SU-DHL-6 (cell line): ENCODE measurements around the gene OTX1.

ENCODE experiments used
- H2AFZ ChIP-seq: fragments of 200-600 bp; sonication (generic); 2 replicates; pipeline ENCODE4 v1.6.1; 2014; ENCODE audit warnings: low read depth, mild to moderate bottlenecking, moderate library complexity, mixed read lengths, antibody characterized with exemption, low read length; ENCODE audit not compliant: severe bottlenecking
- H3F3A ChIP-seq: fragments of 200-600 bp; shearing (Covaris generic); 2 replicates; pipeline ENCODE4 v1.6.0; 2016; ENCODE audit warnings: antibody characterized with exemption, mild to moderate bottlenecking; ENCODE audit not compliant: insufficient read depth
- H3K27ac ChIP-seq: fragments of 200-600 bp; sonication (generic); 2 replicates; pipeline ENCODE4 v1.5.1; 2016; ENCODE audit warnings: low read depth, mild to moderate bottlenecking, low read length, moderate library complexity, mixed read lengths
- H3K27me3 ChIP-seq: fragments of 200-600 bp; sonication (generic), shearing (Covaris generic); 2 replicates; pipeline ENCODE4 v1.6.0; 2014; ENCODE audit warnings: mild to moderate bottlenecking, low read length
- H3K36me3 ChIP-seq: fragments of 200-600 bp; sonication (generic); 2 replicates; pipeline ENCODE4 v1.6.1; 2014; ENCODE audit warnings: mild to moderate bottlenecking, low read length, mixed read lengths
- H3K4me2 ChIP-seq: fragments of 300-600, 200-600 bp; shearing (Covaris generic), sonication (generic); 2 replicates; pipeline ENCODE4 v1.6.0; 2014; ENCODE audit warnings: low read length, low read depth, mild to moderate bottlenecking; ENCODE audit not compliant: poor library complexity, severe bottlenecking
- H3K4me3 ChIP-seq: fragments of 200-600 bp; sonication (generic); 2 replicates; pipeline ENCODE4 v1.5.1; 2014; ENCODE audit warnings: antibody characterized with exemption, low read length, mild to moderate bottlenecking, mixed read lengths; ENCODE audit not compliant: insufficient read depth, poor library complexity, severe bottlenecking
- H3K79me2 ChIP-seq: fragments of 200-600 bp; sonication (generic); 2 replicates; pipeline ENCODE4 v1.6.1; 2014; ENCODE audit warnings: mild to moderate bottlenecking, low read length, moderate library complexity; ENCODE audit not compliant: insufficient read depth
- H3K9ac ChIP-seq: fragments of 200-600 bp; sonication (generic); 2 replicates; pipeline ENCODE4 v1.7.0; 2014; ENCODE audit warnings: mild to moderate bottlenecking, low read length
- H3K9me2 ChIP-seq: fragments of 200-600 bp; sonication (generic); replicated peaks from 2 replicates; pipeline ENCODE4 v1.6.1; 2014; ENCODE audit warnings: low read length; ENCODE audit not compliant: insufficient read depth
- H3K9me3 ChIP-seq: fragments of 200-600 bp; sonication (generic); 2 replicates; pipeline ENCODE4 v1.6.1; 2014; ENCODE audit warnings: low read length, mixed read lengths; ENCODE audit not compliant: insufficient read depth
- H4K20me1 ChIP-seq: fragments of 200-600 bp; sonication (generic); 2 replicates; pipeline ENCODE4 v1.6.1; 2014; ENCODE audit warnings: low read depth, mild to moderate bottlenecking, antibody characterized with exemption, low read length, moderate library complexity, mixed read lengths
- EZH2phosphoT487 ChIP-seq: fragments of 200-600 bp; sonication (generic), shearing (Covaris generic); conservative IDR thresholded peaks from 2 replicates; pipeline ENCODE4 v1.6.1; 2018; ENCODE audit warnings: mild to moderate bottlenecking, antibody characterized with exemption, low read length, moderate library complexity, mixed read lengths
- TF ChIP-seq, protein P1 (sequence below): fragments of 200-600 bp; sonication (generic); IDR thresholded peaks from one replicate; pipeline ENCODE4 v1.5.1; 2017; ENCODE audit warnings: antibody characterized with exemption, mild to moderate bottlenecking, low read length, moderate library complexity; ENCODE audit not compliant: insufficient read depth, poor library complexity, severe bottlenecking

OTX1 gene

DNA sequence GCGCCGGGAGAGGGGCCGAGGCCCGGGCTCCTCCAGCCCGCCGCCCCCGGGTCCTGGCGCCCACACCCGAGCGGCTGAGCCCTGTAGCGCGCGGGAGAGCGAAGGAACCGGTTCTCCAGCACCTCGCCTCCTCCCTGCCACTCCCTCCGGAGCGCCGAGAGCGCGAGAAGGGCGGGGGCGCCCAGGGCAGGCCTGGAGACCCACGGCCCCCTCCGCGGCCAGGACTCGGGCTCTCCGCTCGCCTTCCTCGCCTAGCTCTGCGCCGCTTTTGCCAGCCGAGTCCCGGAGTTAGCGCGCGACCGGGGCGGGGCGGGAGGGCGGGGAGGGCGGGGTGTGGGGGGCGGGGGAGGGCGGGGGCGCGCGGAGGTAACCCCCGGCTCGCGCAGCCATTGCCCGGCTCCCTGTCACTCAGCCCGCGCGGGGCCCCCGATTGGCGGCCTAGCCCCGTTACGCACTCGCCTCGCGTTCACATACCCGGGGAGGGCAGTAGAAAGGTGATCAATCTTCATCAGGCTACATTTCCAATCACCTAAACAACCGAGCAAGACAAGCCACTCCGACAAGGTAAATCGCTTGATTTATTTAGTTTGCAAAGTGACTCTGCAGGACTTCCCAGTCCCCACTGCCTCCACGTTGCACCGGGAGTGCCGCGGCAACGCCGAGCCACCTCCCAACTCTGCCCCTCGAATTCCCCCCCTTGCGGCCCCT is at the start of gene OTX1:
OTX1 (plus strand) TSS at position 497 of the 708 bp plus-strand sequence. CDS start 2,161 bp downstream, outside the sequence.
- Histone ChIP-seq H3K9me3 (no peaks in the 10 kb centered on the region), H3K27me3 (no peaks in the 10 kb centered on the region), H4K20me1 (no peaks in the 10 kb centered on the region), H3K4me2 (peak within 1 kb of the TSS; percentile 70), H3K9me2 (no peaks in the 10 kb centered on the region), H3K36me3 (no peaks in the 10 kb centered on the region), H3K4me3 (peak within 1 kb of the TSS; percentile 82), H3K27ac (peak within 1 kb of the TSS; percentile 58), H3K79me2 (no peaks in the 10 kb centered on the region; the same call in 1 of the 2 replicates), H3K9ac (peak within 1 kb of the TSS; percentile 73), H3F3A (no peaks in the 10 kb centered on the region), H2AFZ (peak within 1 kb of the TSS; percentile 94)
- TF ChIP-seq, protein P1, sequence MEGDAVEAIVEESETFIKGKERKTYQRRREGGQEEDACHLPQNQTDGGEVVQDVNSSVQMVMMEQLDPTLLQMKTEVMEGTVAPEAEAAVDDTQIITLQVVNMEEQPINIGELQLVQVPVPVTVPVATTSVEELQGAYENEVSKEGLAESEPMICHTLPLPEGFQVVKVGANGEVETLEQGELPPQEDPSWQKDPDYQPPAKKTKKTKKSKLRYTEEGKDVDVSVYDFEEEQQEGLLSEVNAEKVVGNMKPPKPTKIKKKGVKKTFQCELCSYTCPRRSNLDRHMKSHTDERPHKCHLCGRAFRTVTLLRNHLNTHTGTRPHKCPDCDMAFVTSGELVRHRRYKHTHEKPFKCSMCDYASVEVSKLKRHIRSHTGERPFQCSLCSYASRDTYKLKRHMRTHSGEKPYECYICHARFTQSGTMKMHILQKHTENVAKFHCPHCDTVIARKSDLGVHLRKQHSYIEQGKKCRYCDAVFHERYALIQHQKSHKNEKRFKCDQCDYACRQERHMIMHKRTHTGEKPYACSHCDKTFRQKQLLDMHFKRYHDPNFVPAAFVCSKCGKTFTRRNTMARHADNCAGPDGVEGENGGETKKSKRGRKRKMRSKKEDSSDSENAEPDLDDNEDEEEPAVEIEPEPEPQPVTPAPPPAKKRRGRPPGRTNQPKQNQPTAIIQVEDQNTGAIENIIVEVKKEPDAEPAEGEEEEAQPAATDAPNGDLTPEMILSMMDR, result no peak
- TF ChIP-seq EZH2phosphoT487, result no peak

DNA sequence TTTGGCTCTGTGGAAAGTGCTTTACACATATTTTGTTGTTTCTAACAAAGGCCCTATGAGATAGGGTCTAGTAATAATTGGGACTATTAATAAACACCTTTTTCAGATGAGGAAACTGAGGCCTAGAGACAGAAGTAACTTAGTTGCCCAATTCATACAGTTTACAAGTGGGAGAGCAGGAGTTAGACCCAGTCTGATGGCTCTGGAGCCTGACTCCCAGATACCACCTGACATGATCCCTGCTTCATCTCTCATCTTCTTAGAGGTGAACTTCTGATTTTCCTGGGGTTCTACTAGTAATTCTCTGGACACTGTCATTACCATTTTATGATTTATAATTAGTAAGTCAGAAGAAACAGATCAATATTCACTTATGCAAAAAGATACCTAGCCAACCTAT is 49.1 kb upstream of the OTX1 start:
- Histone ChIP-seq H4K20me1 (no peaks in the 10 kb centered on the region), H3K9ac (no peak overlapping the region), H3K79me2 (no peaks in the 10 kb centered on the region), H3K4me2 (no peak overlapping the region), H3K36me3 (no peaks in the 10 kb centered on the region), H3K4me3 (no peak overlapping the region), H3K9me3 (no peaks in the 10 kb centered on the region), H3K27ac (no peak overlapping the region), H3F3A (no peaks in the 10 kb centered on the region), H2AFZ (no peak overlapping the region), H3K27me3 (no peaks in the 10 kb centered on the region), H3K9me2 (no peaks in the 10 kb centered on the region)
- TF ChIP-seq, protein P1, result no peak
- no peak for TF ChIP-seq EZH2phosphoT487

DNA sequence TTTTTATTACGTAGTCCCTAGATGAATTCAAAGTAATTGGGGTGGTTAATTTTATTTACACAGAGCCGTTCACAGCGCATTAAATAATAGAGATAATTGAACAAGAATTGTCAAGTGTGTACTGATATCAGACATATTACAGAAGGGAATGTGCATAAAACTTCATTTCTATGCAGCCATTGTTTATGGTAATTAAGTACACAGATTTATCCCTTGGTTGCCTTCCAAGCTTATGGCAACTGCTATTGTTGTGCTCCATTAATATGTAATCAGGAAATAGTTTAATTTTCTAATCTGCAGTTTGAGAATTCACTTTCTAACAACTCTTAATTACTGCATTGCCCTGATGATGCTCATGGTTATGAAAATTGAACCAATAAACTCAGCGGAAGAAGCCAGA is 47.3 kb upstream of the OTX1 start:
- Histone ChIP-seq H3K9me2 (no peaks in the 10 kb centered on the region), H3F3A (no peaks in the 10 kb centered on the region), H3K27me3 (no peaks in the 10 kb centered on the region), H3K36me3 (no peaks in the 10 kb centered on the region; the same call in 1 of the 2 replicates), H3K27ac (no peak overlapping the region), H3K9me3 (no peaks in the 10 kb centered on the region), H3K79me2 (no peaks in the 10 kb centered on the region), H3K4me2 (no peak overlapping the region), H2AFZ (no peak overlapping the region), H3K4me3 (no peak overlapping the region), H3K9ac (no peak overlapping the region), H4K20me1 (no peaks in the 10 kb centered on the region)
- no peak for TF ChIP-seq EZH2phosphoT487
- TF ChIP-seq, protein P1, result no peak
